Cardiac fibroblast (primary cell): ENCODE data around the gene CRTC3.

Experiments used
- DNase-seq, 2 donors: peaks; one replicate each; pipeline versions ENCODE4 v3.0.0 to v3.0.0-alpha.2; 2010; ENCODE audit warnings: low read depth in 2 of 2
- H3K4me3 ChIP-seq, 2 donors: replicated peaks in 1 of 2; 1 replicate in 1 of 2; 2 replicates in 1 of 2; pipeline ENCODE4 v1.5.1; 2011; ENCODE audit warnings: low read depth in 2 of 2, low read length in 2 of 2, mild to moderate bottlenecking in 2 of 2, moderate library complexity in 1 of 2
- TF ChIP-seq, protein P1 (sequence below): IDR thresholded peaks from one replicate; pipeline ENCODE4 v1.5.1; 2011; ENCODE audit warnings: low read depth, mild to moderate bottlenecking, low read length, inconsistent platforms

CRTC3 gene

DNA sequence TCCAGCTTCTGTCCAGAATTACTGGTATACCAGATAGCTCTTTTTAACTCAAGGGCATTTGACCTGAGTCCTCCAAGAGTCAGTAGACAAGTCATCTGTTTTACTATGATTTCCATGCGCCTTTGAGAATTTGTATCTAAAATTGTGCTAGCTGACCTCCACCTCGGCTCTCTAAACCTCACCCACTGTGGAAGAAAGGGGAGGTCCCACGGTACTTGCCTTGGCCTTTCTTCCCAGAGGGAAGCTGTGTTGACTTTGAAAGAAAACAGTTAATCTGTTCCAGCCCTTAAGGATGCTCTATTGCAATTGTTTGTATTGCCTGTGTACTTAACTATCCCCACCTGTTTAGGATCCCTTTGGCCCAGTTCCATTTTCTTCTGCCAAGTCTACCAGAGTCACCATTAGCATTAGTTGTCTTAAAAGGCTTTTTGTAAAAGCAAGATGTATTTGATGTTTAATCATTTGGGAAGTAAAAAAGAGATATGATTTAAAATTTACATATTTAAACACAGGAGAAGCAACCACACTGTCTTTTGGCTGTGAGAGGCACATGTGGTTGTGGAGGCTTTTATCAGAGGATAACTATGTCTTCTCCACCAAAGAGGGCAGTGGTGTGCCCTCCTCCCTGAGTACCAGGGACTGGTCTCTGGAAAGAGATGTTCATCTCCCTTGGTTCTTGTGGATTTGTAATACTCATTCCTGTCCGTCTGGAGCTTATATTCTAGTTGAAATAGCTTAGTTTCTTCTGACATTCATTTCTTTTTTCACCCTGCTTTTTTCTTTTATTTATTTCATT lies 88.8 kb downstream of the CRTC3 start:
- TF ChIP-seq, protein P1, sequence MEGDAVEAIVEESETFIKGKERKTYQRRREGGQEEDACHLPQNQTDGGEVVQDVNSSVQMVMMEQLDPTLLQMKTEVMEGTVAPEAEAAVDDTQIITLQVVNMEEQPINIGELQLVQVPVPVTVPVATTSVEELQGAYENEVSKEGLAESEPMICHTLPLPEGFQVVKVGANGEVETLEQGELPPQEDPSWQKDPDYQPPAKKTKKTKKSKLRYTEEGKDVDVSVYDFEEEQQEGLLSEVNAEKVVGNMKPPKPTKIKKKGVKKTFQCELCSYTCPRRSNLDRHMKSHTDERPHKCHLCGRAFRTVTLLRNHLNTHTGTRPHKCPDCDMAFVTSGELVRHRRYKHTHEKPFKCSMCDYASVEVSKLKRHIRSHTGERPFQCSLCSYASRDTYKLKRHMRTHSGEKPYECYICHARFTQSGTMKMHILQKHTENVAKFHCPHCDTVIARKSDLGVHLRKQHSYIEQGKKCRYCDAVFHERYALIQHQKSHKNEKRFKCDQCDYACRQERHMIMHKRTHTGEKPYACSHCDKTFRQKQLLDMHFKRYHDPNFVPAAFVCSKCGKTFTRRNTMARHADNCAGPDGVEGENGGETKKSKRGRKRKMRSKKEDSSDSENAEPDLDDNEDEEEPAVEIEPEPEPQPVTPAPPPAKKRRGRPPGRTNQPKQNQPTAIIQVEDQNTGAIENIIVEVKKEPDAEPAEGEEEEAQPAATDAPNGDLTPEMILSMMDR: no peak
- no peak overlapping the region for H3K4me3 ChIP-seq
- no peak for DNase-seq

DNA sequence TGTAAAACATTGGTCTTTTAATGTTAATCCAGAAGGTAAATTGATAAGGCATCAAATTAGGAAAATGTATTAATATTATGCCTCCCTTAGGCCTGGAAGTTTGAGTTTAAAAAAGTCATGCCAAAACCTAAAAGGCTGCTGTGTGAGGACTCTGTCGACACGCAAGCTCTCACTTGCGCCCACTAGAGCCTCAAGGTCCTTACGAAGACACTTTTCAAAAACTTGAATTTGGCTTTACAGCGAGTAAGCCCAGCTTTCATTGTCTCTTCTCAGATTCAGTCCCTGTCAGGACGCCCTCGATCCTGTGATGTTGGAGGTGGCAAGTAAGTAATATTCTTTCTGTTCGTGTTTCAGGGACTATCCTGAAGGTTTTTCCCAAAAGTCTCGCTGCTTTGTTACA lies 89.7 kb downstream of the CRTC3 start:
- TF ChIP-seq, protein P1: no peak
- no peak overlapping the region for H3K4me3 ChIP-seq
- no peak for DNase-seq

- TF ChIP-seq, protein P1: no peak
- DNase-seq: no peak
- H3K4me3 ChIP-seq: no peak overlapping the region
These were observed 90.2 kb downstream of the CRTC3 start for GRCh38 chr15:90619939-90620338.

DNA sequence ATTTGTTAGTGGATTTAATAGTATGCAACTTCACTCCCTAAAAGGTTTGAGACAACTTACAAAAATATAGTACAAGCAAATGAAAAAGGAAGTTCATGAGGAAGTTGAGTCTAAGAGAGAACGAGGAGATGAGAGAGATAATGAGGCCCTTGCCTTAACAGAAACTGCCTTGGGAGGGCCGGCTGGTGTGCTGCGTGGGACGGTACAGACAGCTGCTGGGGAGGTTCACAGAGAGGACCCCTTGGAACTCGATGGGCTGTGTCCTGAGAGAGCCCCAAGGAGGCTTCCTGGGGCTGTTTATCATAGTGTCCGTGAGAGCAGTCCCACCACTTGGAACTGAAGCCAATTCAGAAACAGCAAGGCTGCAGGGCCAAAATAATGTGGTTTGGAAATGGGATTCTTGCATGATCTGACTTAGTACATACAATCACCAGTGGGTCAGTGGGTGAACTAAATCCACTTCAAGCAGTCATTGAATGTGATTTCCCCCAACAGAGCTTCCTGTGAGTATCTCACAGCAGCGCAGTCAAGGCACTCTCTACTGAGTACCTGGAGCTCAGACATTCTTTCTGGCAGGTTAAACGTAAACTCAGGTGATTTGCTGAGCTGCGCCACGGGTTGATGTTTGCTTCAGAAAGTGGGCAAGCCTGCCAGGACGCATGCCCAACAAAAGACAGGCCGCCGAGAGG lies 90.8 kb downstream of the CRTC3 start:
- no peak for DNase-seq
- no peak overlapping the region for H3K4me3 ChIP-seq
- TF ChIP-seq, protein P1: no peak

DNA sequence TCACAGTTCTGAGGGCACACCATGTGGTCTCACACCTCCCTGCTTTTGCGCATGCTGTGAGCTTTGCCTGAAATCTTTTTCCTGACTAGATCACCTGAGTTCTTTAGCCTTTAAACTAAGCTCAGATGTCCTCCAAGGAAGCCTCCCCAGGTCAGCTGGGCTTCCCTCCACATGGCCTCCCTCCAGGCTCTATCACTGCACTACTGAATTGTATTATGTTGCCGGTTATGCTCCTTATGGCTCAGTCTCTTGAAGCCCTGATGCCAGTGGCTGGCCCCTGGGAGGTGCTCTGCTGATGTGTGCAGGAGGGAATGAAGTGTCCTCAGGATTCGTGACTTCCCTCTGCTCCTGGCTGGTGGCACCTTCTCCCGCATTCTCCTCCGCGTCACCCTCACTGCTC lies 94.1 kb downstream of the CRTC3 start:
- TF ChIP-seq, protein P1: no peak
- H3K4me3 ChIP-seq: no peak overlapping the region

GRCh38 chr15:90624278-90624981 lies 94.7 kb downstream of the CRTC3 start:
- TF ChIP-seq, protein P1: no peak
- no peak for DNase-seq

More for the DNA sequence above, 94.1 kb downstream of the CRTC3 start:
- no peak for DNase-seq

More at GRCh38 chr15:90624278-90624981, 94.7 kb downstream of the CRTC3 start:
- no peak overlapping the region for H3K4me3 ChIP-seq
